ENCODE data around the gene OTOG.

OTOG gene

DNA sequence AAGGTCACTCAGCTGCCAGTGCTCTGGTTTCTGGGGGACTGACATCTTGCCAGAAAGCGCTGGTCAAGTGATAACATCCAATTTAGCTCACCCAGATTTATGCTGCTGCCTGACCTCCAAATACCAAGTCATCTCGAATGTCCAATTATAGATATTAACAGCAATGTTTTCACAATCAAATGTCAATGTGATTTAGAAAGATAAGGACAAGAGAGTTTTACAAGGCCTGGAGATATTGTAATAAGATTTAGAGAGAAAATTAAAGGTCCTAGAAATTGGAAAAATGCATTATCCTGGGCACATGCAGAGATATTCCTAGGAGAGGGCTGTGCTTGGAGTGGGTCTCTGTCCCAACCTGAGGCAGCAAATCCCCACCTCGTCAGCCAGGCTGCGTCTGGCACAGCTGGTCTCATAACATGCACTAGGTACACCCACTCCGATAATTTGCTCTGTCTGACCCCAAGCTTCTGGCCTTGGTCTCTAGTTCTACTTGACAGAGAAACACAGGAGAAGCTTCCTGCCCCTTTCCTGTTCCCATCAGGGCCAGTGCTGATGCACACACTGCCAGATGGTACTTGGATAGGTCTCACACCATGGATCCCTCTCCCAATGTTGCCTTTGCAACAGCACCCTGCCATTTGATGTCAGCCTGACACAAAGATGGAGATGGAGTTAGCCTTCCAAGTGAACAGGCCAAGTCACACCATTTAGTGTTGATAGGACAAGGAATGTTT, 31.4 kb upstream of the OTOG start:
- TF ChIP-seq ZNF518A (tag by site-specific recombination; conservative IDR thresholded peaks at IDR 0.05; ENCODE audit: low read depth) (no peak), OVOL3 (tag by site-specific recombination; IDR thresholded peaks at IDR 0.05) (no peak), ZNF830 (tag by site-specific recombination; IDR thresholded peaks at IDR 0.05; ENCODE audit: low read depth) (no peak), ZNF112 (tag by site-specific recombination; IDR thresholded peaks at IDR 0.05) (no peak), MZF1 (tag by site-specific recombination; IDR thresholded peaks at IDR 0.05; ENCODE audit: borderline replicate concordance) (no peak), ZNF10 (tag by site-specific recombination; IDR thresholded peaks at IDR 0.05) (no peak), ZNF600 (tag by site-specific recombination; IDR thresholded peaks at IDR 0.05) (no peak), ZNF274 (IDR thresholded peaks at IDR 0.05; ENCODE audit: low read length) (no peak), ZNF274 (tag by site-specific recombination; IDR thresholded peaks at IDR 0.05; ENCODE audit: borderline replicate concordance) (no peak), ZSCAN18 (tag by site-specific recombination; IDR thresholded peaks at IDR 0.05) (no peak), SCRT1 (tag by site-specific recombination; IDR thresholded peaks at IDR 0.05; ENCODE audit: borderline replicate concordance) (no peak), IKZF3 (tag by site-specific recombination; IDR thresholded peaks at IDR 0.05) (no peak), ZNF398 (tag by site-specific recombination; IDR thresholded peaks at IDR 0.05) (no peak), ZNF501 (tag by site-specific recombination; IDR thresholded peaks at IDR 0.05) (no peak)
- TF ChIP-seq, protein P1, sequence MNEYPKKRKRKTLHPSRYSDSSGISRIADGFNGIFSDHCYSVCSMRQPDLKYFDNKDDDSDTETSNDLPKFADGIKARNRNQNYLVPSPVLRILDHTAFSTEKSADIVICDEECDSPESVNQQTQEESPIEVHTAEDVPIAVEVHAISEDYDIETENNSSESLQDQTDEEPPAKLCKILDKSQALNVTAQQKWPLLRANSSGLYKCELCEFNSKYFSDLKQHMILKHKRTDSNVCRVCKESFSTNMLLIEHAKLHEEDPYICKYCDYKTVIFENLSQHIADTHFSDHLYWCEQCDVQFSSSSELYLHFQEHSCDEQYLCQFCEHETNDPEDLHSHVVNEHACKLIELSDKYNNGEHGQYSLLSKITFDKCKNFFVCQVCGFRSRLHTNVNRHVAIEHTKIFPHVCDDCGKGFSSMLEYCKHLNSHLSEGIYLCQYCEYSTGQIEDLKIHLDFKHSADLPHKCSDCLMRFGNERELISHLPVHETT (tag by site-specific recombination; IDR thresholded peaks at IDR 0.05), result no peak
- TF ChIP-seq, protein P2, sequence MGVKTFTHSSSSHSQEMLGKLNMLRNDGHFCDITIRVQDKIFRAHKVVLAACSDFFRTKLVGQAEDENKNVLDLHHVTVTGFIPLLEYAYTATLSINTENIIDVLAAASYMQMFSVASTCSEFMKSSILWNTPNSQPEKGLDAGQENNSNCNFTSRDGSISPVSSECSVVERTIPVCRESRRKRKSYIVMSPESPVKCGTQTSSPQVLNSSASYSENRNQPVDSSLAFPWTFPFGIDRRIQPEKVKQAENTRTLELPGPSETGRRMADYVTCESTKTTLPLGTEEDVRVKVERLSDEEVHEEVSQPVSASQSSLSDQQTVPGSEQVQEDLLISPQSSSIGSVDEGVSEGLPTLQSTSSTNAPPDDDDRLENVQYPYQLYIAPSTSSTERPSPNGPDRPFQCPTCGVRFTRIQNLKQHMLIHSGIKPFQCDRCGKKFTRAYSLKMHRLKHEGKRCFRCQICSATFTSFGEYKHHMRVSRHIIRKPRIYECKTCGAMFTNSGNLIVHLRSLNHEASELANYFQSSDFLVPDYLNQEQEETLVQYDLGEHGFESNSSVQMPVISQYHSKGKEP (tag by site-specific recombination; IDR thresholded peaks at IDR 0.05), result no peak
- TF ChIP-seq, protein P3, sequence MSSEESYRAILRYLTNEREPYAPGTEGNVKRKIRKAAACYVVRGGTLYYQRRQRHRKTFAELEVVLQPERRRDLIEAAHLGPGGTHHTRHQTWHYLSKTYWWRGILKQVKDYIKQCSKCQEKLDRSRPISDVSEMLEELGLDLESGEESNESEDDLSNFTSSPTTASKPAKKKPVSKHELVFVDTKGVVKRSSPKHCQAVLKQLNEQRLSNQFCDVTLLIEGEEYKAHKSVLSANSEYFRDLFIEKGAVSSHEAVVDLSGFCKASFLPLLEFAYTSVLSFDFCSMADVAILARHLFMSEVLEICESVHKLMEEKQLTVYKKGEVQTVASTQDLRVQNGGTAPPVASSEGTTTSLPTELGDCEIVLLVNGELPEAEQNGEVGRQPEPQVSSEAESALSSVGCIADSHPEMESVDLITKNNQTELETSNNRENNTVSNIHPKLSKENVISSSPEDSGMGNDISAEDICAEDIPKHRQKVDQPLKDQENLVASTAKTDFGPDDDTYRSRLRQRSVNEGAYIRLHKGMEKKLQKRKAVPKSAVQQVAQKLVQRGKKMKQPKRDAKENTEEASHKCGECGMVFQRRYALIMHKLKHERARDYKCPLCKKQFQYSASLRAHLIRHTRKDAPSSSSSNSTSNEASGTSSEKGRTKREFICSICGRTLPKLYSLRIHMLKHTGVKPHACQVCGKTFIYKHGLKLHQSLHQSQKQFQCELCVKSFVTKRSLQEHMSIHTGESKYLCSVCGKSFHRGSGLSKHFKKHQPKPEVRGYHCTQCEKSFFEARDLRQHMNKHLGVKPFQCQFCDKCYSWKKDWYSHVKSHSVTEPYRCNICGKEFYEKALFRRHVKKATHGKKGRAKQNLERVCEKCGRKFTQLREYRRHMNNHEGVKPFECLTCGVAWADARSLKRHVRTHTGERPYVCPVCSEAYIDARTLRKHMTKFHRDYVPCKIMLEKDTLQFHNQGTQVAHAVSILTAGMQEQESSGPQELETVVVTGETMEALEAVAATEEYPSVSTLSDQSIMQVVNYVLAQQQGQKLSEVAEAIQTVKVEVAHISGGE (tag by site-specific recombination; conservative IDR thresholded peaks at IDR 0.05; ENCODE audit: low read depth), result no peak
- CTCF ChIA-PET, result interaction anchor here (0.7 to 9.7 kb wide), 6 partner anchors 9 to 132 kb away, joined by 3 to 128 read pairs (median 4); partner anchors contain the start of gene KCNJ11

More for the DNA sequence above, 31.4 kb upstream of the OTOG start:
- H3K9me3 ChIP-seq (ENCODE audit: control insufficient read depth, insufficient read depth, low read depth, low read length), result no peaks in the 10 kb centered on the region
- peaks cover 0 to 1% of the 10 kb centered on the region in 2 experiments; a peak in 1 of 3 replicates for H3K36me3 ChIP-seq (ENCODE audit: control insufficient read depth in 2 of 2, insufficient read depth in 1 of 2, low read length in 2 of 2)
- POLR2A ChIA-PET, result no interaction called here
- H3K27ac ChIP-seq (ENCODE audit: extremely low read depth, low read depth, low read length), result no peak overlapping the region
- no peaks in the 10 kb centered on the region for H3K4me1 ChIP-seq (ENCODE audit: control insufficient read depth, insufficient read depth, low read length)
- H3K4me3 ChIP-seq (ENCODE audit: low read depth, low read length), result no peak overlapping the region

Measured in HEK293 (cell line).